ENCODE measurements around the gene KIF5B.
"Not testable (repeated sequence)": the region's sequence is repeated elsewhere in the genome, so short reads cannot be mapped to it uniquely, and the experiment has no call there.

DNA sequence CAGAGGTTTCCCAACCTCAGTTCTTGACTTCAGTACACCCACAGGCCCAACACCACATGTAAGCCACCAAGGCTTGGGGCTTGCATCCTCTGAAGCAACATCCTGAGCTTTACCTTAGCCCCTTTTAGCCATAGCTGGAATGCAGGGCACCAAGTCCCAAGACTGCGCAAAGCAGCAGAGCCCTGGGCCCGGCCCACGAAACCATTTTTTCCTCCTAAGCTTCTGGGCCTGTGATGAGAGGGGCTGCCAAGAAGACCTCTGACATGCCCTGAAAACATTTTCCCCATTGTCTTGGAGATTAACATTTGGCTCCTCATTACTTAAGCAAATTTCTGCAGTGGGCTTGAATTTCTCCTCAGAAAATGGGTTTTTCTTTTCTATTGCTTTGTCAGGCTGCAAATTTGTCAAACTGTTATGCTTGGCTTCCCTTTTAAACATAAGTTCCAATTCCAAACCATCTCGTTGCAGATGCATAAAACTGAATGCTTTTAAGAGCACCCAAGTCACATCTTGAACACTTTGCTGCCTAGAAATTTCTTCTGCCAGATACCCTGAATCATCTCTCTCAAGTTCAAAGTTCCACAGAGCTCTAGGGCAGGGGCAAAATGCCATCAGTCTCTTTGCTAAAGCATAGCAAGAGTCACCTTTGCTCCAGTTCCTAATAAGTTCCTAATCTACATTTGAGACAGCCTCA, 42.5 kb upstream of the KIF5B start:
- TF ChIP-seq, protein P1, sequence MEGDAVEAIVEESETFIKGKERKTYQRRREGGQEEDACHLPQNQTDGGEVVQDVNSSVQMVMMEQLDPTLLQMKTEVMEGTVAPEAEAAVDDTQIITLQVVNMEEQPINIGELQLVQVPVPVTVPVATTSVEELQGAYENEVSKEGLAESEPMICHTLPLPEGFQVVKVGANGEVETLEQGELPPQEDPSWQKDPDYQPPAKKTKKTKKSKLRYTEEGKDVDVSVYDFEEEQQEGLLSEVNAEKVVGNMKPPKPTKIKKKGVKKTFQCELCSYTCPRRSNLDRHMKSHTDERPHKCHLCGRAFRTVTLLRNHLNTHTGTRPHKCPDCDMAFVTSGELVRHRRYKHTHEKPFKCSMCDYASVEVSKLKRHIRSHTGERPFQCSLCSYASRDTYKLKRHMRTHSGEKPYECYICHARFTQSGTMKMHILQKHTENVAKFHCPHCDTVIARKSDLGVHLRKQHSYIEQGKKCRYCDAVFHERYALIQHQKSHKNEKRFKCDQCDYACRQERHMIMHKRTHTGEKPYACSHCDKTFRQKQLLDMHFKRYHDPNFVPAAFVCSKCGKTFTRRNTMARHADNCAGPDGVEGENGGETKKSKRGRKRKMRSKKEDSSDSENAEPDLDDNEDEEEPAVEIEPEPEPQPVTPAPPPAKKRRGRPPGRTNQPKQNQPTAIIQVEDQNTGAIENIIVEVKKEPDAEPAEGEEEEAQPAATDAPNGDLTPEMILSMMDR (IDR thresholded peaks at IDR 0.05; ENCODE audit: insufficient read depth, low read depth, low read length), result not testable (repeated sequence)
- not testable (repeated sequence) for TF ChIP-seq EZH2 (IDR thresholded peaks at IDR 0.05; ENCODE audit: insufficient read depth, low read length)

All from astrocyte (in vitro differentiated cells and primary cell).